OCI-LY7 (cell line): ENCODE results near the gene ZNF543.

Source experiments
- EZH2phosphoT487 ChIP-seq: fragments of 200-600 bp; sonication (generic); IDR thresholded peaks from 2 replicates; pipeline ENCODE4 v1.6.1; 2018; ENCODE audit warnings: low read depth, borderline replicate concordance, mild to moderate bottlenecking, mixed run types, antibody characterized with exemption, low read length, moderate library complexity, mixed read lengths
- TF ChIP-seq, protein P1 (sequence below): fragments of 200-600 bp; sonication (generic); conservative IDR thresholded peaks from 2 replicates; pipeline ENCODE4 v1.5.1; 2014; ENCODE audit warnings: mild to moderate bottlenecking, antibody characterized with exemption, low read length, moderate library complexity, mixed read lengths

DNA sequence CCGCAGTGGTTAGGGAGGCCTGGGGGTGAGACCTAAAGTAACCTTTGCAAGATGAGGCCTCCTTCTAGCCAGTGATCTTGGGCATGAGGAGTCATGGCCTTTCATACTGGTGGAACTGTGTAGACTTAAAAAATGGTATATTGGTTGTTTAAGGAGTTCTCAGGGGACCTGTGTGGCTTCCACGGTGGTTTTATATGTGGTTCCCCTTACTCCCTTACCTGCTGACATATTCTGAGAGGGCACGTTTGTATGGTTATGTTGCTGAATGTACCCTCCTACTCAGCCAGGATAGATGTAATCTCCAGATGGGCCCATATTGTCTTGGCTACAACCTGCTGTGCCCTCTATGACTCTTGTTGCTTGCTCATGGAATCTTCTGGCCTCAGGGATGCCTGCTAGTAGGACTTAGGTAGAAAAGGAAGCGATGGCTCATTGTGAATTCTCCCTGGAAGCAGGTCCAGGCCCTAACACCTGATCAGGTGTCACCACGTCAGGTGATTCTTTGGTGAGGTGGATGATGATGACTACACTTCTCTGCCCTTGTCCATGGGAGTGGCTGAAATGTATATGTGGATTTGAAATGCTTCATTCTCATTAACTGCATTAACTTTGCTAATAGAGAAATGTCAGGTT is 38.1 kb upstream of the ZNF543 start:
- TF ChIP-seq, protein P1, sequence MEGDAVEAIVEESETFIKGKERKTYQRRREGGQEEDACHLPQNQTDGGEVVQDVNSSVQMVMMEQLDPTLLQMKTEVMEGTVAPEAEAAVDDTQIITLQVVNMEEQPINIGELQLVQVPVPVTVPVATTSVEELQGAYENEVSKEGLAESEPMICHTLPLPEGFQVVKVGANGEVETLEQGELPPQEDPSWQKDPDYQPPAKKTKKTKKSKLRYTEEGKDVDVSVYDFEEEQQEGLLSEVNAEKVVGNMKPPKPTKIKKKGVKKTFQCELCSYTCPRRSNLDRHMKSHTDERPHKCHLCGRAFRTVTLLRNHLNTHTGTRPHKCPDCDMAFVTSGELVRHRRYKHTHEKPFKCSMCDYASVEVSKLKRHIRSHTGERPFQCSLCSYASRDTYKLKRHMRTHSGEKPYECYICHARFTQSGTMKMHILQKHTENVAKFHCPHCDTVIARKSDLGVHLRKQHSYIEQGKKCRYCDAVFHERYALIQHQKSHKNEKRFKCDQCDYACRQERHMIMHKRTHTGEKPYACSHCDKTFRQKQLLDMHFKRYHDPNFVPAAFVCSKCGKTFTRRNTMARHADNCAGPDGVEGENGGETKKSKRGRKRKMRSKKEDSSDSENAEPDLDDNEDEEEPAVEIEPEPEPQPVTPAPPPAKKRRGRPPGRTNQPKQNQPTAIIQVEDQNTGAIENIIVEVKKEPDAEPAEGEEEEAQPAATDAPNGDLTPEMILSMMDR = no peak
- TF ChIP-seq EZH2phosphoT487 = no peak
